Measurements from ENCODE around the gene HCFC1R1. TPM values are rescaled to one million over a fixed set of nuclear protein-coding genes. Genes with fewer than 3 reads are reported as not detected.

HCFC1R1 gene
- polyA plus RNA-seq, 3 donors from 2014 or later, result 17.2 to 37.3 (median 21.5) TPM

DNA sequence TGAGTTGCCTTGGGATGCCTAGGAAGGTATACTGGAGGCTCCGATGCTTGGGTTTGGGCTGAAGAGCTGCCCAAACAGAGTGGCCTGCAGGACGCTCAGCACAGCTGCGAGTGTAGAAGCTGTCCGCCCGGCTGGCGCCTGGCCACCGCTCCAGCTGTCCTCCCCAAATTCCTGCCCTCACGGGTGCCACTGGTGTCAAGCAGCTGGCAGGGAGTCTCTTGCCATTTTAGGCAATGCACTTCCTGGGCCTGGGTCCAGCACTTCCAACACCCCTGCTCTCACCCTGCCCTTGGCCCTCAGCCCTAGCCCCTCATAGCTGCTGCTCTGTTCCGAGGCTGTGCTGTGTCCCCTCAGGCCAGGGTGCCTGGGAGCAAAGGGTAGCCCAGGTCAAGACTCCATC lies 38.3 kb downstream of the HCFC1R1 start:
- no peak for DNase-seq
- Mint-ChIP-seq H3K4me3 (no peak overlapping the region), H3K36me3 (no peaks in the 10 kb centered on the region), H3K27ac (no peak overlapping the region), H3K4me1 (peaks cover 15 to 18% of the 10 kb centered on the region in 2 donors), H3K27me3 (ENCODE audit: low read depth in 3 of 3) (peaks cover 1 to 6% (median 2%) of the 10 kb centered on the region in 3 donors), H3K9me3 (no peaks in the 10 kb centered on the region)

DNA sequence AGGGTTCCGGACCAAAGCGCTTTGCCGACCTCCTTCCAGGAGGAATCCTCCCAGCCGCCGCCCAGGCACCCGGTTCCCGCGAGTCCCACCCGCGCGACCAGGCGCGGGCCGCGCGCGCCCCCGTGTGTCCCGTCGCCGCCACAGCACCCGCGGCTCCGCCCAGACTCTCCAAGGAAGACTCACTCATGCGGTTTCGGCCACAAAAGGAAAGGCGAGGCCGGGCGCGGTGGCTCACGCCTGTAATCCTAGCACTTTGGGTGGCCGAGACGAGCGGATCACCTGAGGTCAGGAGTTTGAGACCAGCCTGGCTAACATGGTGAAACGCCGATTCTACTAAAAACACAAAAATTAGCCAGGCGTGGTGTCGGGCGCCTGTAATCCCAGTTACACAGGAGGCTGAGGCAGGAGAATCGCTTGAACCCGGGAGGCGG lies 40.0 kb downstream of the HCFC1R1 start:
- Mint-ChIP-seq H3K27ac (no peak overlapping the region), H3K36me3 (no peaks in the 10 kb centered on the region), H3K27me3 (ENCODE audit: low read depth in 3 of 3) (peaks cover 2 to 6% (median 3%) of the 10 kb centered on the region in 3 donors), H3K4me3 (peak overlapping the region in 4 of 5 donors; percentile 32 to 71 (median 51)), H3K9me3 (no peaks in the 10 kb centered on the region), H3K4me1 (peaks cover 15 to 18% of the 10 kb centered on the region in 2 donors)
- DNase-seq, result peak; percentile 50 to 55 (median 53)

GRCh38 chr16:2982402-2982801 lies 41.3 kb downstream of the HCFC1R1 start:
- Mint-ChIP-seq H3K9me3 (no peaks in the 10 kb centered on the region), H3K4me1 (peaks cover 15 to 18% of the 10 kb centered on the region in 2 donors), H3K27ac (peak overlapping the region in 1 of 6 donors; percentile 13), H3K36me3 (no peaks in the 10 kb centered on the region), H3K4me3 (peak overlapping the region in 4 of 5 donors; percentile 38 to 89 (median 68)), H3K27me3 (ENCODE audit: low read depth in 3 of 3) (peaks cover 2 to 6% (median 3%) of the 10 kb centered on the region in 3 donors)
- no peak for DNase-seq

- Mint-ChIP-seq H3K27me3 (ENCODE audit: low read depth in 3 of 3) (peaks cover 2 to 6% (median 3%) of the 10 kb centered on the region in 3 donors), H3K4me3 (peak overlapping the region; percentile 78 to 89 (median 83)), H3K36me3 (no peaks in the 10 kb centered on the region), H3K27ac (peak overlapping the region in 5 of 6 donors; percentile 29 to 85 (median 73)), H3K4me1 (peaks cover 15 to 18% of the 10 kb centered on the region in 2 donors), H3K9me3 (no peaks in the 10 kb centered on the region)
- no peak for DNase-seq
These were observed 41.9 kb downstream of the HCFC1R1 start for GRCh38 chr16:2981899-2982250.

DNA sequence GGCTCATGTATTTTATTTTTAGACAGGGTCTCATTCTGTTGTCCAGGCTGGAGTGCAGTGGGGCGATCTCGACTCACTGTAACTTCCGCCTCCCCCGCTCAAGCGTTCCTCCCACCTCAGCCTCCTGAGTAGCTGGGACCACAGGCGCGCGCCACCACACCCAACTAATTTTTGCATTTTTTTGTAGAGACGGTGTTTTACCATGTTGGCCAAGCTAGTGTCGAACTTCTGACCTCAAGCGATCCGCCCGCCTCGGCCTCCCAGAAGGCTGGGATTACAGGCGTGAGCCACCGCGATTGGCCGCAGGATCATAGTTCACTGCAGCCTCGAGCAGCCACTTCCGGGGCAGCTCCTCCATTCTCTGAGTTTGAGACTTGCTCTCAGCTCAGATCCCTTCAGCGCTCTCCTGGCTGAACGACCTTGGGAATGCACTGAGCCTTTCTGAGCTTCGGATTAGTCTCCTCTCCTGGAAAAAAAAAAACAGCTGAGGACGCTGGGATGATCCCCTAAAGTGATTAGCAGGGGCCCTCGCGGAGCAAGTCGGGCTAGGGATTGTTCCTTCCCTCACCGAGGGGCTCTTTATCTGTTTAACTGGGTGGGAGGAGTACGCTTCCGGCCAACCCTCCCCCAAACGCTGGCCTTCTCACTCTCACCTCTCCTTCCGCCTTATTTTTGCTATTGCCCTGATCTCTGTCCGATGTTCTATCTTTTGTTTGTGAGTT lies 42.4 kb downstream of the HCFC1R1 start:
- Mint-ChIP-seq H3K36me3 (no peaks in the 10 kb centered on the region), H3K27ac (peak overlapping the region; percentile 56 to 85 (median 77))

DNA sequence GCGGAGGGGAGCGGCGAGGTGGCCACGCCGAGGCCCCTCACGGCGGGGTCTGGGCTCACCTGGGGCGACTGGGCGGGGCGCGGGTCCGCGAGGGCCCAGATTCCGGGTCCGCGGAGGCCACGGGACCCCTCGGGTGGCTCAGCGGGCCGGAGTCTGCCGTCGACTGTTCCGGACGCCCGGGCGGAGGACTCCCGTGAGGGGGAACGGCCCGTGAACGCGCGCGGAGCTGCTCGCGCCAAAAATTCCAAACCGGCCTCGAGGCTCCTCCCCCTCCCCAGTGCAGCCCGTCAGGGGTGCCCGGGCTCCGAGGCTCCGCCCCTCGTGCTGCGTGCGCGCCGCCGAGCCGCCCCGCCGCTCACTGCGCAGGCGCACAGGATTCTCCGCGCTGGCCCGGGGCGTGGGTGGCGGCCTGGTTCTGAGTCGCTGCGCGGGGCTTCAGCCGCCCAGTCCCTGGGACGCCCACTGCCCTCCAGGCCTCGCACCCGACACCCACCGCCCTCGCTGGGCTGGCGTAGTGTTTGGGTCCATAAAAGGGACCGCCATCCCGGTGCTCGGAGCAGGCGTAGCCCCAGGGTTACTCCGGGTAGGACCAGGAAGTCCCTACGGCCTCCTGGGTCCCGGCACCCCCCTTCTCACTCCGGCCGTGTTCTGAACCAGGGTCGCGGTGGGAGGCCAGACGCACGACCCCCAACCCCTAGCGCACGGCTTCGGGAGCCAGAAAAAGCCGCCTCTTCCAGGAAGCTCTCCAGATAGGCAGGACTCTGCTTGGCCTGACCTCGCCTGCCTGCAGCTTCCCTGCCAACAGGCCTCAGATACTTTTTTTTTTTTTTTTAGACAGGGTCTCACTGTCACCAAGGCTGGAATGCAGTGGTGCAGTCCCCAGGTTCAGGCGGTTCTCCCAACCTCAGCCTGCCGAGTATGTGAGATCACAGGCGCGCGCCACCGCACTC lies 43.2 kb downstream of the HCFC1R1 start, which contains the start of gene PKMYT1:
PKMYT1 (minus strand) TSS at position 220 of the 950 bp plus-strand sequence. CDS start 789 bp downstream, outside the sequence.
- DNase-seq, result peak; percentile 95 to 96 (median 96)
- Mint-ChIP-seq H3K4me1 (peaks cover 15 to 18% of the 10 kb centered on the region in 2 donors), H3K9me3 (no peaks in the 10 kb centered on the region), H3K36me3 (no peaks in the 10 kb centered on the region), H3K4me3 (peak within 1 kb of the TSS; percentile 78 to 89 (median 83)), H3K27me3 (ENCODE audit: low read depth in 3 of 3) (peaks cover 2 to 6% (median 3%) of the 10 kb centered on the region in 3 donors), H3K27ac (peak within 1 kb of the TSS; percentile 67 to 85 (median 76))

More for the DNA sequence above, 42.4 kb downstream of the HCFC1R1 start:
- Mint-ChIP-seq H3K9me3 (no peaks in the 10 kb centered on the region), H3K27me3 (ENCODE audit: low read depth in 3 of 3) (peaks cover 2 to 6% (median 3%) of the 10 kb centered on the region in 3 donors), H3K4me1 (peaks cover 15 to 18% of the 10 kb centered on the region in 2 donors), H3K4me3 (peak overlapping the region; percentile 78 to 89 (median 83))
- no peak for DNase-seq

GRCh38 chr16:2979669-2980226 lies 44.0 kb downstream of the HCFC1R1 start:
- Mint-ChIP-seq H3K27me3 (ENCODE audit: low read depth in 3 of 3) (peaks cover 2 to 6% (median 3%) of the 10 kb centered on the region in 3 donors), H3K4me1 (peaks cover 15 to 18% of the 10 kb centered on the region in 2 donors), H3K9me3 (no peaks in the 10 kb centered on the region), H3K36me3 (no peaks in the 10 kb centered on the region), H3K4me3 (peak overlapping the region in 4 of 5 donors; percentile 38 to 58 (median 53)), H3K27ac (no peak overlapping the region)
- no peak for DNase-seq

- DNase-seq, result no peak
- no peak overlapping the region for H3K27ac Mint-ChIP-seq
- H3K36me3 Mint-ChIP-seq, result no peaks in the 10 kb centered on the region
- H3K9me3 Mint-ChIP-seq, result no peaks in the 10 kb centered on the region
- no peak overlapping the region for H3K4me3 Mint-ChIP-seq
- peaks cover 1 to 6% (median 2%) of the 10 kb centered on the region in 3 donors for H3K27me3 Mint-ChIP-seq (ENCODE audit: low read depth in 3 of 3)
- peaks cover 14% of the 10 kb centered on the region in 2 donors for H3K4me1 Mint-ChIP-seq
These were observed 46.3 kb downstream of the HCFC1R1 start for GRCh38 chr16:2977440-2977839.

DNA sequence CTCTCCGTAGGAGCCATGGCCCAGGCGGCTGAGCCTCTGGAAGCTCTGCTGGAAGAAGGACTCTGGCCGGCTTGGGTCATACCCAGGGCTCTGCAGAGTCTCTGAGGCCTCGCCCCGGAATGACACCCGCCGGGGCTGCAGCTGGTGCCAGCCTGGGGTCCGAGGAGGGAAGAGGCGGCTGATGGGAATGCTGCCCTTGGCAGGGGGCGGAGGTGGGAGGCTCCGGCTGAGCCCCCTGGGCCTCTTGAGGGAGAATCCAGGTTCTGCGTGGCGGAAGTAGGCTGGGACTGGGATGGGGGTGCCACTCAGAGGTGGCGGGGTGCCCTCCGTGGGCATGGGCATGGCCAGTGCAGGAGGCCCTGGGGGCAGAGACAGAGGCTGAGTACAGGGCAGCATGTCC lies 47.1 kb downstream of the HCFC1R1 start:
- Mint-ChIP-seq H3K4me3 (no peak overlapping the region), H3K9me3 (no peaks in the 10 kb centered on the region), H3K27me3 (ENCODE audit: low read depth in 3 of 3) (peaks cover 1 to 4% (median 1%) of the 10 kb centered on the region in 3 donors), H3K4me1 (peaks cover 6 to 12% of the 10 kb centered on the region in 2 donors), H3K36me3 (no peaks in the 10 kb centered on the region), H3K27ac (no peak overlapping the region)
- DNase-seq, result no peak

DNA sequence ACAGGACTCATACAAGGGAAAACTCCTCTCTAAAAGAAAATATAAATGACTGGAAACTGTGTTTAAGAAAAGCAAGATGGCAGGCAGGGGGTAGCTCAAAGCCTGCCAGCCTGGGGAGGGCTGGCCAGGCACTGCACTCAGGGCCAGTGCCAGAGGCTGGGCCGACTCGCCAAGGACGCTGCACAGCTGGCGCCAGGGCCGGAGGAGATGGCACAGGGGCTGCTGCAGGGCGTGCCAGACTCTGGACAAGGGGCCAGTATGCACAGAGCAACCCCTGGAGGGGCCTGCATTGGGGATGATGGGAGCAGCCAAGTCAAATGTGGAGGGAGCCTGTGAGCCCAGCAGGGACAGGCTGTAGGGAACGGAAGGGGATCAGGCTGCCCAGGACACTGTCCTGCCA lies 47.5 kb downstream of the HCFC1R1 start:
- Mint-ChIP-seq H3K4me3 (no peak overlapping the region), H3K9me3 (no peaks in the 10 kb centered on the region), H3K27me3 (ENCODE audit: low read depth in 3 of 3) (peaks cover 0 to 3% (median 1%) of the 10 kb centered on the region in 3 donors), H3K36me3 (no peaks in the 10 kb centered on the region), H3K4me1 (peaks cover 1 to 8% of the 10 kb centered on the region in 2 donors), H3K27ac (no peak overlapping the region)
- DNase-seq, result no peak

GRCh38 chr16:2975161-2975795 lies 48.5 kb downstream of the HCFC1R1 start:
- H3K27me3 Mint-ChIP-seq (ENCODE audit: low read depth in 3 of 3), result peaks cover 0 to 1% (median 0%) of the 10 kb centered on the region in 3 donors
- no peaks in the 10 kb centered on the region for H3K36me3 Mint-ChIP-seq
- no peaks in the 10 kb centered on the region for H3K9me3 Mint-ChIP-seq
- H3K4me3 Mint-ChIP-seq, result no peak overlapping the region
- H3K27ac Mint-ChIP-seq, result no peak overlapping the region
- no peak for DNase-seq
- H3K4me1 Mint-ChIP-seq, result peaks cover 0 to 10% of the 10 kb centered on the region in 2 donors

GRCh38 chr16:2974319-2975056 lies 49.3 kb downstream of the HCFC1R1 start:
- Mint-ChIP-seq H3K4me1 (peaks cover 0 to 10% of the 10 kb centered on the region in 2 donors), H3K36me3 (no peaks in the 10 kb centered on the region), H3K4me3 (no peak overlapping the region), H3K27ac (no peak overlapping the region), H3K9me3 (no peaks in the 10 kb centered on the region), H3K27me3 (ENCODE audit: low read depth in 3 of 3) (peaks cover 0 to 1% (median 0%) of the 10 kb centered on the region in 3 donors)
- no peak for DNase-seq

All from immature natural killer cell (primary cell).